Embryonic facial prominence (tissue), 1 donor: ENCODE measurements around the gene STK38L.

ENCODE experiments used
- DNase-seq: peaks from one replicate; pipeline ENCODE4 v3.0.0-alpha.2; 2016; ENCODE audit errors: extremely low spot score

STK38L gene

DNA sequence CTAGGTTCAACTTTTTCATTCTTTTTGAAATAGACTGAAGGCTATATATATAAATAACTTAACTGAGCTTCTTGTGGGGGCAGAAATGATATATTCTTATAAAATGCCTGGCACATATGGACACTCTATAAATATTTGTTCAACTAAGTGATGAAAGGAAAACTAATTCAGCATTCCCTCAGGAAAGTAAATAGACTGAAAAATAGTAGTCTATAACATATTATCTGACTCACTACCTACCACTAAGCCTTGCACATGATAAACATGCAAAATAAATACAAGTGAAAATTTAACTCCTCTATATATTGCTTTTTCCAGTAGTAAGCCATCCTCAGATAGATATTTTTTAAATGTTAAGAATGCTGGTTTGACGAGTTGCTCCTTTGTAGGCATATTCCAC, 72.9 kb downstream of the STK38L start:
- no peak for DNase-seq

DNA sequence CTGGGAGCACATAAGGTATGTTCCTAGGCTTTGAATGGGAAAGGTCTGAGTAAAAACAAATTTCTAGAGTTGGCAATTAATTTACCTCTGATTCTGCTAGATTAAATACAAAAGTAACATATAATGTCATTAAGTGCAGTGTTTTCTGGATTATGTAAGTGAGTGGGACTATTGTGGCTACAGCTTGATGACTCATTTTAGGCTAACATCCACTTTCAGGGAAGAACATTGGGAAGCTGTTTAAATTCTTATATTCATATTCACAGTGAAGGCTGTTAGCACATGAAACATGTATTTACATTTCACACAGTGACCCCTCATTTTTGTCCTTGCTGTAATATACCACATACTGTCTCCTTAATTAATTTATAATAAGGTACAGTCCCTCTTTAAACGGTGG, 75.3 kb downstream of the STK38L start:
- no peak for DNase-seq

DNA sequence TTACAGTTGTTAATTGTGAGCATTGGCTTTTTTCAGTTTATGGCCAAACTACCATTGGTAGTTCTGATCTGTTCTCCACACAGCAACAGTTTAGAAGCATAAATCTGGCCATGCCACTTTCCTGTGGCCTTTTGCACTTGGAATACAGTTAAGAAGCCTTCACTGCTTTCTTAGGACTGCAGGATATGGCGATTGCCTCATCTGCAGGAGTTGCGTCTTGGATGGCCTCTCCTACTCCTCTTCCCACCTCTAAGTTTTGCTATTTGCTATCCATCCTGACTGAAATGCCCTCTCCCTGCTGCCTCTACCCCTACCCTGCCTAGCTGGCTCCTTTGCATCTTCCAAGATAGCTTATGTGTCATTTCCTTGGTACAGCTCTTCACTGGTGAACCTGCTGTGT, 75.8 kb downstream of the STK38L start:
- no peak for DNase-seq

DNA sequence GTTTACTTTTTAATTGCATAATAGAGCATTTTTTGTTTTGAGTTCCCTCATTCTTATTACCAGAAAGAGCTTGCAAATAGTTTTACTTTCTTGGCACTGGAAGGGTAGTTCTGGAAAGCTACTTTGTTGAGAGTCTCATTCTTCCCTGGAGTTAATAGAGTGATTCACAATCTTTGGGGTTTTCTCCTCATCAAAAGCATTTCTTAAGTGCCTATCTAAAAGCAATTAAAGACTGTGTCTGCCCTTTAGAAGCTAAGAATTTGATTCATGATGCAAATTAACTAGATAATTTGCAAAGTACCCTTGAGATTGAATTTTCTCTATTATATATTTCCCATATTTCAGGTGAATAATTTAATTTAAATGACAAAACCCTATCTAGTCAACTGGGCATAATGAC, 80.4 kb downstream of the STK38L start:
- no peak for DNase-seq

DNA sequence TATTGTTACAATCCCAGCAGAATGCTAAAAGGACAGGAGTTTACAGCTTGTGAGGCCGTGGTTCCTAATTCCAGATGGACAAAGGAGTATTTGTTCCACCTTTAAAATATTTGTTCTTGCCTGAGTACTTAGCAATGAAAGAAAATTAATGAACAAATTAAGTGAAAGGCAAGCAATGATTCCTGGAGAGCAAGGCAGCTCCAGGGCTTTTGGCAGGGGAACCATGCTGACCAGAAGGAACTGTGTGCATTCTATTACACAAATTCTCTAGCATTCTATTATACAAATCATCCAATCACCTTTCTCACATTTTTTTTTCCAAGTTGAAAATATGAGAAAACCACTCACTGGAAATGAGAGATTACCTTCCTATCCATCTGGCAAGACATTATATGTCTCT, 86.8 kb downstream of the STK38L start:
- no peak for DNase-seq

DNA sequence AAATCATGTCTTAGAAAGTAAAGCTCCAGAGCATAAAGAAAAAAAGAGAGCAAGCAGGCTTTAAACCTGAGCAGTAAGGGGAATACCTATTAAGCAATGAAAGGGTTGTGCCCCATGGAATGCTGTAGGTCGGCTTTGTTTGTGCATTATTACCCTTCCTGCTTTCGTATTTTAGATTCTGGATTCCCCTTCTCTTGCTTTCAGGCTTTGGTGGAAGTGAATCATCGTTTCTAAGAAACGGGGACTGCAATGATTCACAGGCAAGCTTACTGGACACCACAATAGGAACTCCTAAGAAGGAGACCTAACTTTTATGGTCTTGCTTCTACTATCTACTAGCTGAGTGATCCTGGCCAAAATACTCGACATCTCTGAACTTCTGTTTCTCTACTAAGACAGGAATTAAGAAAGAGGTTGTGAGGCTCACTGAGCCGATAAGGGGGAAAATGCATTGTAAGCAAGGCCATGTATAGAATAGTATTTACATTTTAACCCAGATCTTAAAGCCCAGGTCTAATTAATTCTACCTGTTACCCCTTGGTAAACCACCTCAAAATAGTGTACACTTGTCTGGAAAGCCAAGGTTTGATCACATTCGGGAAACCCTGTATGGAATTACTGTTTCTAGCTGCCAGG, 87.3 kb downstream of the STK38L start:
- DNase-seq, result peak; percentile 10

DNA sequence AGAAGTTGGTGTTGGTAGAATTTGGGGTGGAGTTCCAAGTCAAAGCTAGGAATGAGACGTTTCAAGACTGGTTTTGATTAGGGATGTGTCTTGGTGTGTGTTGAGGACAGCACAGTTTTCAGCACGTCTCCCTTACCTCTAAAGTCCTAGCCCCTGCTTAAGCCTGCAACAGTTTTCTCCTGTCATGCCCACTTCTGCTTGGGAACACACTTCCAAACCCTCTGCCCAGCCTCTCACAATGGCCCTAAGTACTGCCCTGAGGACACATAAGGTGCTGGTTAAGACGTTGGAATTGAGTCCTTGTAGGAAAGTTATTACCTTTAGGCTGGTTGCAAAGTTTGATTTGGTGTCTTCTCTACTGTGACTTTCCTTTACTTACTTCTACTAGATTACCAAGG, 87.8 kb downstream of the STK38L start:
- no peak for DNase-seq

DNA sequence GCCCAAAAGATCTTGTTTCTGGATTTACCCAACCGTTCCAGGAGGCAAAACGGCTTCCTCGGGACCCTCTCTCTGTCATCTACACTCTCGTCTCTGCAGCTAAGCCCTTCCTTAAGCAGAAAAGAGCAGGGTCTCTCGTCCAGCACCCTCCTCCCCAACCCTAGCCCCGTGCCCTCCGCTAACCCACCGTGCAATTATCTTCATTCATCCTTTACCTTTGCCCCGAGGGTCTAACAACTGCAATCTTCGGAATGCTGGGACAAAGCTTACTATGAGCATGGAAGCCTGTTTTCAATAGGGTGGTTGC, 88.3 kb downstream of the STK38L start:
- DNase-seq, result no peak

DNA sequence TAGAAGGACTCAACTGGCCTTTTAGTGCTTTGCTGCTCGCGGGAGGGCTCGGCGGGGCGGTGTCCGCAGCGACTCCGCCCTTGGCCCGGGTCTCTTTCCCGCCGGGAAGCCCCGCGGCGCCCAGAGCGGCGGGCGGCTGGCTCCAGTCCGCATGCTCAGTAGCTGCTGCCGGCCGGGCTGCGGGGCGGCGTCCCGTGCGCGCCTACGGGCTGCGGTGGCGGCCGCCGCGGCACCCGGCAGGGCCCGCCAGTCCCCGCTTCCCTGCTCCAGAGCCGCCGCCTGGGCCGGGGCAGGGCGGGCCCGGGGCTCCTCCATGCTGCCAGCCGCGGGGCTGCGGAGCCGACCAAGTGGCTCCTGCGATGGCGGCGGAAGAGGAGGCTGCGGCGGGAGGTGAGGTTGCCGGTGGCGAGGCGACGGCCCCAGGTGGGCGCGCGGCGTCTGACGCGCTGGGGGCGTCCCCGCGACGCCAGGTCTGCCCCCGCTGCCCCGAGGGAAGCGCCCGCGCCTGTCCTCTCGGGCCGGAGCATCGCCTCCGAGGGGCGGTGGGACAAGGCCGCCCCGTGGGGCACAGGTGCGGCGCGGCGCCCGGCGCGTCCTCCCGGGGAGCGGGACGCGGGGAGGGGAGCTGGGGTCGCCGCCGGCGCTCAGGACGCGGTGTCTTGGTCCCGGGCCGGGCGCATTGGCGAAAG, 88.8 kb downstream of the STK38L start, which contains the start of gene BMAL2:
TSS of gene BMAL2 (plus strand) at position 123 of the 689 bp plus-strand sequence. CDS start at position 360, 237 bp downstream.
- no peak for DNase-seq

DNA sequence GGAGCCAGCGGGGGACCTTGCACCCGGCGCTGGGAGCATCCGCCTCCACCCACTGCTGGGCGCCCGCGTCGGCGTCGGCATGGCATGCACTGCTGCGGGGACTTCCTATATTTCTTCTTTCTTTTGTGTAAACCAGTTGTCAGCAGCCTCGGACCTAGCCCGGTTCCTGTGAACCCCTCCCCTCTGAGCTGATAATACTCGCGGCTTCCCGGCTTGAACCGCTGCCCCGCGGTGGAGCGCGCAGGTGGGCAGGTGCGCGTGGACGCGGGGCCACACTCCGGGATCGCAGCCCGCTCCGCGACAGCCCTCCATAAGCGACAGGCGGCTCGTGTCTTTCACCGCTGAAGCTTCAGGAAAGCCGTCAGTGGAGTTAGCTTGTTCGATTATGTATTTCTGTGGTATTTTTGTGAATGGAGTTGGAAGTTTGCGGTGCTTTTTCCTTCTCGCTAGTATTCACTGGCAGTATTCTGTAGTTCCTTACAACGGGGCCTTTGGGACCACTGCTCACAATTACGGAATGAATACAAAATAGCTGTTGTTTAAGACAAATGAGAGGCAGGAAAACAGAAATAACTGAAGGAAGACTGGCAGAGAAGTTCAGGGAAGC, 89.4 kb downstream of the STK38L start:
- no peak for DNase-seq

DNA sequence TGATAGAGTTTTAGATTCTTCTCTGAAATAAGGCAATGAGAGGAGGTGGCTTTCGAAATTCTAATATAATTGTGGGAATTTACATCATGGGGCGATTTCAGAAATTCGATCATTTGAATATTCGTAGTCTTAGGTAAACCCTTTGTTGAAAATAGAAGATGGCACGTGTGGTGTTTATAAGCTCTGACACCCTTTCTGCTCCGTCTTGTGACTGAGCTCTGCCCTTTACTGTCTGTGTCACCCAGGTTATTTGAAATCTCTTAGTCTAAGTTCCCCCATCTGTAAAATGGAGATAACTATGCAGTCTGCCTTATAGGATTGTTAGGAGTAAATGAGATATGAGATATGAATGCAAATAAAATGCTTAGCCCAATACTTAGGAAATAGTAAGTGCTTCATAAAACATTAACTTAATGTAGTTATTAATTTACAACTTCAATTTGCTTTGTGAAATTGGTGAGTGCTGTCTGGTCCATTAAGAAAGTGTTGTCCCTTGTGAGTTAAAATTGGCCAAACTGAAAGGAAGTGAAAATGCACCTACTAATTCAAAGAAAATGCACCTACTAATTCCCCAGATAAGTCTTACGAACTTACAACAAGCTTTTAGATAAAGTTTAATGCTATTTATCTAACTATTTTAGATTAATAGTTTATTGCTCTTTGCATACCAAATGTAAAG, 90.1 kb downstream of the STK38L start:
- no peak for DNase-seq

DNA sequence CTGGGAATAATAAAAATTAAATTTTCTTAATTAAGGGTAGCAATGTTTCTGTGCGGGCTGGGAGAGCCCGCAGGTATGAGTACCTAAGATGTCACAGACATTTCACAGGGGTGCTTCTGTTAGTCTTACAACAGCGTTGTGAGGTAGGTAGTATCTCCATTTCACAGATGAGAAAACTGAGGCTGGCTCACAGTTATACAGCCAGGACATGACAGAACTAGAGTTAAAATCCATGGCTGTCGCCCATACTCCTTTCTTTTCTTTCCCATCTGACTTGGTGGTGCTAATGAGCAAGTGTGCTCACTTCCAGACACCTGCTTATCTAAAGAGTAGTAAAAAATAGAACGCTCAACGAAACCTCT, 90.6 kb downstream of the STK38L start:
- no peak for DNase-seq

DNA sequence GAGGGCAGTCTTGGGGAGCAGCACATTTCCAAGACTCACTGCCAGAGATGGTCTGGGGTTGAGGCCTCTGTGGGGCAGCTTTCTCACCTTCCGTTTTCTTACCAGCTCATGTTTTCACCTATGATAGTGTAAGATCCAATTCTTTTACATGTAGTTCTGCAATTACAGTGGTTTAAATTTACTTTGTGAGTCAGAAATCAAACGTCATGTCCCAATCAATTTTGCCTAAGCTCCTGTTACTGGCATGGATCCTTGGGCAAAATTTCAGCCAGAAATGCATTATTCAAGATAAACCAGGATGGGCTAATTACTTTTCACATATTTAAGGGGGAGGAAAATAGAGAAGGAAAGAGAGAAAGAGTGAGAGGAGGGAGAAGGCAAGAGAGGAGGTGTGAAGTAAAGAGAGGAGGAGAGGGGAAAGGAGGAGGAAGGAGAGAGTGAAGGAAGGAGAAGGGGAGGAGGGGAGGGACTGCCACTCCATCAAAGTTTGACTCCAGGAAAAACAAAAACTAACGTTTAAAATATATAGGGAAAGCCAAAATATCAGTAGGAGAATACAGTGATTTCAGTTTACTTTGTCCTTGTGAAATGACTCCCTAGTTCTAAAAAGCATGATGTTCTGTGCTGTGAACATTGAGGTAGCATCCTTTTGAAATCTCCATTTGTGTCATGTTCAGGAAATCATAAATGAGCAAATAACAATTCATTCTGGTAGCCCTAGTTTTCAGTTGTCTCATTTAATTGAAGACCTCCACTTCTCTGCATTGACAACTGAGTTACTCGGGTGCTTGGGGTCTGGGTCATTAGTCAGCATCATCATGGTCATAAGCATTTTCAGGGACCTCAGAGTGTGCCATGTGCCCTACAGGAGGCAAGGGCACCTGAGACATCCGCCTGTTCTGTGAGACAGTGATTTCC, 91.5 kb downstream of the STK38L start:
- no peak for DNase-seq

DNA sequence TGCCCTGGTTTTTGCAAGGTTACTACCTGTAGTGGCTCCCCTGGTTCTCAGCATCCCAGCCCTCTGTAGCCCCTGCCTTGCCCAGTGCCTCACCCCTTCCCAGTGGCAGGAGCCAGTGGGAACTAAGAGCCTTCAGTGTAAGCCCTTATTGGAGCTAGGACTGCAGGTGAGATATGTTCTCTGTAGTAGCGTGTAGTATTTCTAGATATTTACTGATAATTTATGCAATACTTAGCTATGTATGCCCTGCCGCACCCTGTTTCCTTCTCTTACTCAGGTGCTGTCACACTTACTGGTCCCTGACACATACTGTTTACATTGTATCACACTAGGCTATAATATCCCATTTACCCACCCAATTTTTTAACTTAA, 92.2 kb downstream of the STK38L start:
- no peak for DNase-seq

DNA sequence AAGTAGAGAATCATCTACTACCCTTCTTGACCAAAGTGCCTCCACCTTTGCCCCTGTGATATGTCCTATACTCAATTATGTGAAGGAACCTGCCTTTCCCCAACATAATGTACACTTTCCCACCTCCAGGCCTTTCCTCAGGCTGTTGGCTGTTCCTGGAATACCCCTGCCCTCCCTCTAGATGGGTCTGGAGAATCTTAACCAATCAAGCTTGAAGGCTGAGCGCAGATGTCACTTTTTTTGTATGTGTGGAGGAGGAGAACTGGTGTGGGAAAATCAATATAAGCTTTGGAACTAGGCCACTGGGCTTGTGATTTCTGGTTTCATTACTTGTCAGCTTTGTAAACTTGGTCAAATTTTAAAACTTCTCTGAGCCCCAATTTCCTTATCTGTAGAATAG, 93.3 kb downstream of the STK38L start:
- DNase-seq, result no peak

DNA sequence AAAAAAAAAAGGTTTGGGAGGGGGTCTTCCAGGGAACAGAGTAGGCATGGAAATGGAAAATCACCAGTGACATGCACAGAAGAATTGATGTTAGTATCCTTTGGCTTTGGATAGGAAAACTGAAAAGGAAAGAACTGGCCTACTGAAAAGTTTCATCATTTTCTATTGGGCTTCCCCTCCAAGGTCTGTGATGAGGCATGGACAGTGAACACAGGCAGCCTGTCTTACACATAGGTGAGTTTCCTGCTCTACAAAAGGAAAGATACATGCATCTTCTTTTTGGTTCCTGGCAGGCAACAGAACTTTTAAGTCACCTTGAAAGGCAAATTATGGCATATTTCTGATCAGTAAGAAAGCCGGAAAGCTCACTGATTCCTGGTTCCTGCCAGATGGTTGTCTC, 94.4 kb downstream of the STK38L start:
- DNase-seq, result no peak

DNA sequence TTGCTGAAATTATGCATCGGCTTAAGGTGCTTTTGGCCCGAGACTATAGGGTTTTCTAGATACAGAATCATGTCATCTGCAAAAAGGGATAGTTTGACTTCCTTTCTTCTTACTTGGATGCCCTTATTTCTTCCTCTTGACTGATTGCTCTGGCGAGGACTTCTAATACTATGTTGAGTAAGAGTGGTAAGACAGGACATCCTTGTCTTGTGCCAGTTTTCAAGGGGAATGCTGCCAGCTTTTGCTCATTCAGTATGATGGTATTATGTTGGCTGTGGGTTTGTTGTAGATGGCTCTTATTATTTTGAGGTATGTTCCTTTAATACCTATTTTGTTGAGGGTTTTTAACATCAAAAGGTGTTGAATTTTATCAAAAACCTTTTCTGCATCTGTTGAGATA, 96.9 kb downstream of the STK38L start:
- DNase-seq, result no peak

DNA sequence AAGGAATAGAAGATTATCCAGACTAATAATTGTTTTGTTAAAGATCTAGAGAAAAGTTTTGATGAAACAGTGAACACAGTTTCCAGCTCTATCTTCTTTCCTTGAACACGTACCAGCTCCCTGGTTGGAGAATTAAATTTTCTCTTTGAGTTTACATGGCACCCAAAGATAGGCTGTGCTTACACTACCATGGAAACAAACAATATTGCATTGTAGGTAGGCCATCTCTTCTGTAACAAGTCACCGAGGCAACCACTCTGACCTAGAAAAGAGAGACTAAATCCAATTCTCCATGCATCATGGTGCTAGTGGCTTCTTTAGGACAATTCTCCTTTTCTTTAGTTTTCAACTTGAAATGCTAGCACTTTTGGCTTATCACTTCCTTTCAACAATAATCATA, 98.5 kb downstream of the STK38L start:
- no peak for DNase-seq

DNA sequence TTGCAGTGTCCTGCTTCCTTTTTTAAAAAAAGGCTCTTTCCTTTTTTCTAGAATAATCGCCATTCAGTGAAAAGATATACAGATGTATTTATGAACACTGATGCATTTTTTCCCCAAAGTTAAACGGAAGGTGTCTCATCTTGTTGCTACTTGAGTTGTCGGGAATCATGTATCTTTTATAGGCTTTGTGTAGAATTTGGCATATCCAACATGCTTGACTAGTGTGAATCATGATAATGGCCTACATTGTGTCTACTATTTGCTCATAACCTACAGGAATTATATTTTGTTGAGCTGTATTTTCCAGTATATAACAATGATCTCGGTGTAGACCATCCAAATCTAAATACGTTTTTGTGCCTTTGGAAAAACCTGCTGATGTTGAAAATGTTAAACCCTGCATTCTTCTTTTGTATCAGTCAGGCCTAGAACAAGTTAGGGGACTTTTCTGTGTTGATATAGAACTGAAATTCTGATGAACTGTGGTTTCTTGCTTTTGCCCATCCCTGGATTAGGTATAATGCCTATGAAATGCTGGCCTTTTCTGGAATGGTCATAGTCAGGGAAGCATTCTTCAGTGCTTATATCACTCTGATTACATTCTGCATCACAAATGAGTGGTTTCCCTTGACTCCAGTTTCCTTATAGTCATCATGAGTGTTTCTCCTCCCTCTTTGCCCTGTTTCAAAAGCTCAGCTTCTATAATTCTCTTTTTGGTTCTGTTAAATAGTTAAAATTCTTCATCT, 99.3 kb downstream of the STK38L start:
- no peak for DNase-seq

DNA sequence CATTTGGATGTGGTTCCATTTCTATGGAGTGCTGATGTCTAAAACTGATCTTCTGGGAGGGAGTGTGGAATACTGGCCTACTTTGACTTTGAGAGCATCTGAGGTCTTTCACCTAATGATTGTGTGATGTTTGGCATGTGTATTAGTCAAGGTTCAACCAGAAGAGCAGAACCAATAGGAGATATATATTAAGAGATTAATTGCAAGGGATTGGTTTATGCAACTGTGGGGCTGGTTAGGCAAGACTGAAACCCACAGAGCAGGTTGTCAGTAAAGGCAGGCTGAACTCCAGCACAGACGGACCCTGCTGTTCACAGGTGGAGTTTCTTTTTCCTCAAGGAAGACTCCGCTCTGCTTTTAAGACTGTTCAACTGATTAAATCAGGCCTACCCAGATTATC, 100.2 kb downstream of the STK38L start:
- DNase-seq, result no peak

DNA sequence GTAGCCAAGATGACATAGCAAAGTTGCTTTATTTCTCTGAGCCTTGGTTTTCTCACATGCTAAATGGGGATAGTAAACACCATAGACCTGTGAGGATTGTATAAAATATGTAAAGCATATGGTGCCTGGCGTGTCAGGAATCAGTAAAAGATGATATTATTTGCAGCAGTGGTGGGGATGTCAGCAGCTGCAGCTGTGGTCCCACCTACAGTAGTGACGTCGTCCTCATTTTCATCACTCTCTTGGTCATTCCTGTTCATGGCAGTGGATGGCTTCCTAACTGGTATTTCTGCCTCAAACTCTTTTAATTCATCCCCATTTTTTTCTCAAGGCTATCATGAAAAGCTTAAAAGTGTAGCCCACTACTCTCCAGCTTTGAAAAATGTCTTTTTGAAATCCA, 100.7 kb downstream of the STK38L start:
- DNase-seq, result no peak
